BLaER1 (cell line): ENCODE results near the gene WSB2.

Source experiments
- H3K27ac ChIP-seq: shearing (Covaris generic); formaldehyde crosslinking; 2 replicates; pipeline ENCODE4 v1.8.1; 2022
- H3K27me3 ChIP-seq: shearing (Covaris generic); formaldehyde crosslinking; 2 replicates; pipeline ENCODE4 v1.8.1; 2022
- H3K36me3 ChIP-seq: shearing (Covaris generic); formaldehyde crosslinking; 2 replicates; pipeline ENCODE4 v1.8.1; 2022
- H3K4me1 ChIP-seq: shearing (Covaris generic); formaldehyde crosslinking; 2 replicates; pipeline ENCODE4 v1.8.1; 2022
- H3K4me2 ChIP-seq: shearing (Covaris generic); formaldehyde crosslinking; 2 replicates; pipeline ENCODE4 v1.8.1; 2022
- H3K4me3 ChIP-seq: shearing (Covaris generic); formaldehyde crosslinking; 2 replicates; pipeline ENCODE4 v1.8.1; 2022
- H3K9ac ChIP-seq: shearing (Covaris generic); formaldehyde crosslinking; 2 replicates; pipeline ENCODE4 v1.8.1; 2022
- H3K9me3 ChIP-seq: shearing (Covaris generic); formaldehyde crosslinking; 2 replicates; pipeline ENCODE4 v1.8.1; 2022
- H4K20me1 ChIP-seq: shearing (Covaris generic); formaldehyde crosslinking; 2 replicates; pipeline ENCODE4 v1.8.1; 2022
- Cebpa-rat ChIP-seq: shearing (Covaris generic); IDR thresholded peaks from 2 replicates; pipeline ENCODE4 v1.8.1; 2022

WSB2 gene

DNA sequence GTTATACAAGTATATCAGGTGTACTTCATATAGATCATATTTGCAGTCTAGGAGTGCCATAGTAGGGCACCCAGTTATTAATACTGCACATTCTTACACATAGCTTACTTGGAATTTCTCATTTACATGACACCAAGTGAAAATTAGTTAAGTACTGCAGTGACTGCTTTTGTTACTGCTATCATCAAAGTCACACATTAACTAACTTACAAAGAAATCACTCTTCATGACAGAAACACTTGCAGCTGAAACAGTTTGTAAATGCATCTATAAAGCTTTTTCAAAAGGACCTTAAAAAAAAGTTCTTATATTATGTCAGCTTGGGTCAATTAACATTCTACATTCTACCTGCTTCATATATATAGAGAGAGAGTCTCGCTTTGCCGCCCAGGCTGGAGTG, 62.3 kb downstream of the WSB2 start:
- H3K4me1 ChIP-seq, result no peaks in the 10 kb centered on the region
- no peak overlapping the region for H3K27ac ChIP-seq
- no peak for TF ChIP-seq Cebpa-rat
- no peak overlapping the region for H3K4me3 ChIP-seq
- peaks cover 11% of the 10 kb centered on the region for H3K9me3 ChIP-seq
- no peaks in the 10 kb centered on the region for H3K27me3 ChIP-seq
- H3K9ac ChIP-seq, result no peak overlapping the region
- no peaks in the 10 kb centered on the region for H4K20me1 ChIP-seq
- H3K4me2 ChIP-seq, result no peak overlapping the region
- H3K36me3 ChIP-seq, result no peaks in the 10 kb centered on the region

DNA sequence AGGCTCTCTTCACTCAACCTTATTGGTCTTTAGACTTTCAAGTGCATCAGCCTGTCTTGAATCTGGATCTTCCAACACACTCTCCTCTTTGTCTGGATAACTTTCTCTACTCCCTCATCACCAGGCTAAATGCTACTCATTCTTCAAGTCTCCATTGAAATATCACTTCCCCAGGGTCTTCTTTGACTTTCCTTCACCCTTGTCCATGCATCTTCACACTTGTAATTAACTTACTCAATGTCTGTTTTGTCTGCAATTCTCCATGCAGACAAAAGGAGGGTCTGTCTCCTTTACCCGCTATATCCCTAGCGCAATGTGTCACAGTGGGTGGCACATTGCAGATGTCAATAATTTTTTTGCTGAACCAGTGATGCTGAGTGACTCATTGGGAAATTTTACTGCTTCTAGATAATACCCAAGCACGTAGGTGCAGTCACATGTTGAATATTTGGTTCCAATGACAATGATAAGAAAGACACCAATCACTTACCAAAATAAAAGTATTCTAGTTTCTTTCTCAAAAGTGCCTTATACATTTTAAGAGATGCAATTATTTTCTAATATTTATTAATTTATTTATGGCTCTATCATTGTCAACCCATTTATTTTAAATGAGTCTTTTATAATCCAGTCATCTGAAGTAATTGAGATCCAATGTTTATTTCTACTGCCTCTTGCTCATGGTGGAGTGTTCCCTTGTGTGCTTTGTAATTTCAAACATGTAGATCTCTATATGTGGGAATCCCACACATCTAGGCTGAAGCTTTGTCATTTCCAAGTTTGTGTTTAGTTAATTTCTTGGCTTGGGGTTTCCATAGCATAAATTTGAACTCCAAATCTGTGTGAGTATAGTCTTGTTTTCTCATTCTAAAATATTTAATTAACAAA, 66.2 kb downstream of the WSB2 start:
- no peaks in the 10 kb centered on the region for H3K4me1 ChIP-seq
- H4K20me1 ChIP-seq, result no peaks in the 10 kb centered on the region
- no peaks in the 10 kb centered on the region for H3K27me3 ChIP-seq
- no peak for TF ChIP-seq Cebpa-rat
- no peak overlapping the region for H3K4me2 ChIP-seq
- H3K9me3 ChIP-seq, result peaks cover 4% of the 10 kb centered on the region
- no peak overlapping the region for H3K27ac ChIP-seq
- H3K36me3 ChIP-seq, result no peaks in the 10 kb centered on the region
- no peak overlapping the region for H3K9ac ChIP-seq
- H3K4me3 ChIP-seq, result no peak overlapping the region

DNA sequence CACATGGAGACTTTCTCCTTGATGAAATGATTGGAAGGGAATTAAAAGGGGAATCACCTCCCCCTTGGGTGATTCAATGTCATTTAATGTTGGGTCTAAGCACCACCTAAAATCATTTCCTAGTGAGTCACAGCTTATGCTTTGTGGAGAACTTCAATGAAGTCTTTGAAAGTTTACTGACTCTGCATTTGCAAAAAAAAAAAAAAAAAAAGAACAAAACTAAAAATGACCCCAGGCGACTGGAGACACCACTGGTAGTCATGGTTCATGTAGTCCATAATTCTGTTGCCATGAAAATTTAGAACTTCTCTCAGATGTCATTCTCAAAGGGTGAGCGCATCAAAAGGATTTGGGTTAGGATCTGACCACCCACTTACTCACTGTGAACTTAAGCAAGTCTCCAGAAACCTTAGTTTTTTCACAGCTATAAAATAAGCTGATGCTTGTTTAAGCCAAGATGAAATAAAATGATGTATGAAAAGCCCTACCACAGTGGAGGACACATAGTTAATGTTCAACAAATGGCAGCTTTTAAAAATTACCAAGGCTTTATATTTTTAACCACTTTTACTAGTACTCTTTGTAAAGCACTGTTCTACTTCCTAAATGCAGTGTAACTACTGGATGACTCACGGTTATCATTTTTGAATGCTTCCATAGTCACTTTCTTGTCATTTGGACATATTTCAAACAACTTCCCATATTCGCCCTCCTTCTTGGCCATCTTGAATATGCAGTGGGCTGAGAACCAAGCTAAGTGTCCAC, 74.1 kb downstream of the WSB2 start:
- peak overlapping the region; percentile 28 for H3K4me2 ChIP-seq
- no peak overlapping the region for H3K4me3 ChIP-seq
- no peaks in the 10 kb centered on the region for H3K9me3 ChIP-seq
- no peak for TF ChIP-seq Cebpa-rat
- H3K4me1 ChIP-seq, result peaks cover 29% of the 10 kb centered on the region
- H3K27ac ChIP-seq, result no peak overlapping the region
- no peak overlapping the region for H3K9ac ChIP-seq
- H3K27me3 ChIP-seq, result no peaks in the 10 kb centered on the region
- H3K36me3 ChIP-seq, result no peaks in the 10 kb centered on the region
- H4K20me1 ChIP-seq, result no peaks in the 10 kb centered on the region

DNA sequence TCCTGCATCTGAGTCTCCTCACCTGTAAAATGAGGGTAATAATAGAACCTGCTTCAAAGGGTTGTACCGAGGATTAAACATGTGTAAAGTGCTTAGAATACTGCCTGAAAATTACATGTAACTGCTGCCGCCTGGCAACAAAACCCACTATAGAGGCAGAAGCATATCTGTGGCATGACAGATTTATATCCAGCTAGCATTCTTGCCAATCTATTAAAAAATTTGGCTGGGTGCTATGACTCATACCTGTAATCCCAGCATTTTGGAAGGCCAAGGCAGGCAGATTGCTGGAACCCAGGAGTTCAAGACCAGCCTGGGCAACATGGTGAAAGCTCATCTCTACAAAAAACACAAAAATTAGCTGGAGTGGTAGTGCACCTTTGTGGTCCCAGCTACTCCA, 75.8 kb downstream of the WSB2 start:
- no peaks in the 10 kb centered on the region for H3K9me3 ChIP-seq
- no peaks in the 10 kb centered on the region for H4K20me1 ChIP-seq
- no peak overlapping the region for H3K9ac ChIP-seq
- H3K4me1 ChIP-seq, result peaks cover 29% of the 10 kb centered on the region
- no peak overlapping the region for H3K4me2 ChIP-seq
- TF ChIP-seq Cebpa-rat, result no peak
- H3K27ac ChIP-seq, result no peak overlapping the region
- H3K4me3 ChIP-seq, result no peak overlapping the region
- no peaks in the 10 kb centered on the region for H3K36me3 ChIP-seq
- H3K27me3 ChIP-seq, result no peaks in the 10 kb centered on the region
